Urinary bladder (tissue), 4 donors: Measurements from ENCODE around the gene IL13. TPM values are rescaled to one million over a fixed set of nuclear protein-coding genes. Genes with fewer than 3 reads are reported as not detected.

Source experiments
- DNase-seq: peaks from one replicate; pipeline ENCODE4 v3.0.0-alpha.2; 2015; ENCODE audit errors: extremely low spot score
- H3K27ac ChIP-seq: one replicate; pipeline ENCODE4 v1.5.1; 2013; ENCODE audit warnings: low read depth, mild to moderate bottlenecking, moderate library complexity
- H3K36me3 ChIP-seq: one replicate; pipeline ENCODE4 v1.6.1; 2013; ENCODE audit warnings: mild to moderate bottlenecking, moderate library complexity; ENCODE audit not compliant: insufficient read depth
- H3K4me1 ChIP-seq: one replicate; pipeline ENCODE4 v1.6.1; 2013; ENCODE audit warnings: mild to moderate bottlenecking, moderate library complexity; ENCODE audit not compliant: insufficient read depth
- H3K4me3 ChIP-seq: one replicate; pipeline ENCODE4 v1.5.1; 2013; ENCODE audit warnings: low read depth, low read length
- WGBS: extraction: QIAGEN DNeasy Blood & Tissue Kit; methylation state at CpG from one replicate; pipeline ENCODE4 v1.1.7; 2013; 5-methylcytosine and 5-hydroxymethylcytosine counted together
- polyA plus RNA-seq: library from polyadenylated mRNA; stranded (reverse); fragments of 200-250 nt; gene quantifications from one replicate; pipeline ENCODE4 v1.2.3, GENCODE V29; 2013
- total RNA-seq: library from RNA; depleted of rRNA; stranded (reverse); fragments of >200 nt; gene quantifications from one replicate; pipeline ENCODE4 v1.2.3, GENCODE V29; 2014
- donor health status: healthy with polysubstance abuse.
- donor health status: healthy.

The IL13 gene
- total and polyA plus RNA-seq, 2 donors, result not detected

- 87% methylated on average over 12 of the region's 12 CpGs for WGBS
- no peaks in the 10 kb centered on the region for H3K36me3 ChIP-seq
- DNase-seq, result no peak
- no peak overlapping the region for H3K4me3 ChIP-seq
- no peak overlapping the region for H3K27ac ChIP-seq
- no peaks in the 10 kb centered on the region for H3K4me1 ChIP-seq
These were observed 3.4 kb downstream of the IL13 start for GRCh38 chr5:132661231-132662003.

- WGBS, result 94% methylated on average over 9 of the region's 9 CpGs
- DNase-seq, result no peak
- Histone ChIP-seq H3K36me3 (no peaks in the 10 kb centered on the region), H3K4me3 (no peak overlapping the region), H3K27ac (no peak overlapping the region), H3K4me1 (no peaks in the 10 kb centered on the region)
These were observed 4.0 kb downstream of the IL13 start for GRCh38 chr5:132662004-132662401.

DNA sequence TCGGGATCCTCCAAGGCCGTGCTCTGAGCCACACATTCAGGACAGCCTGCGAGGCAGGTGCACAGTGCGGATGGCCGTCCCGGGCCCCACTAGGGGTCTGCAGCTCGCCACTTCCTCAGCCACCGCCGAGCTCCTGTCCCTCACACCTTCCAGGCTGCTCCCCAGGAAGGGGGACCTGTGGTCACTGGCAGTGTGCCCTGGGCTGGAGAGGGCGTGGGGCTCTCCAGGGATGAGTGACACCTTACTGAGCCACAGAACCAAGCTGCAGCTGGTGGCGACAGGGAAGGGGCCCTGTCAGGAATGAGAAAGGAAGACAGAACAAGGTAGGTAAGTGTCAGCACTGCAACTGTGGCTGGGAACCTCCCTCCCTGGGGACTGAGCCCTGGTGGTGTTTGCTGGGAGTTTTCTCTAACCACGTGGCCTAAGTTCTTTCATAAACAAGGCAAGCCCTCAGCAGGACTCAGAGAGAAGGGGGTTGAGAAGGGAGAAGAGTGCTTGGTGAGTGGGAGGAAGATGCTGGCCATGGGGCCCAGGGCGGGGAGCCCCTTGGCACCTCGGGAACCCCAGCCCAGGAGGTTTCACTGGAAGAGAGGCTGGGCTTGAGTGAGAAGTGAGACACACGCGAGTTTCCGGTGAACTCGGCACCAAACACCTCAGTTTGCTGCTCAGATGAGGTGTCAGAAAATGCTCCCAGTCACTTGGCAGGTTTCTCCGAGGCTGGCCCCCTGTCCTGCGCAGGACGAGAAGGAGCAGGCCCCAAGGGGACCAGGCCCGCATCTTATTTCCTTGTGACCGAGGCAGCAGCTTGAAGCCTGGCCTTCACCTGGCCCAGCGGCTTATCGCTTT lies 5.2 kb downstream of the IL13 start:
- 78% methylated on average over 25 of the region's 25 CpGs for WGBS

DNA sequence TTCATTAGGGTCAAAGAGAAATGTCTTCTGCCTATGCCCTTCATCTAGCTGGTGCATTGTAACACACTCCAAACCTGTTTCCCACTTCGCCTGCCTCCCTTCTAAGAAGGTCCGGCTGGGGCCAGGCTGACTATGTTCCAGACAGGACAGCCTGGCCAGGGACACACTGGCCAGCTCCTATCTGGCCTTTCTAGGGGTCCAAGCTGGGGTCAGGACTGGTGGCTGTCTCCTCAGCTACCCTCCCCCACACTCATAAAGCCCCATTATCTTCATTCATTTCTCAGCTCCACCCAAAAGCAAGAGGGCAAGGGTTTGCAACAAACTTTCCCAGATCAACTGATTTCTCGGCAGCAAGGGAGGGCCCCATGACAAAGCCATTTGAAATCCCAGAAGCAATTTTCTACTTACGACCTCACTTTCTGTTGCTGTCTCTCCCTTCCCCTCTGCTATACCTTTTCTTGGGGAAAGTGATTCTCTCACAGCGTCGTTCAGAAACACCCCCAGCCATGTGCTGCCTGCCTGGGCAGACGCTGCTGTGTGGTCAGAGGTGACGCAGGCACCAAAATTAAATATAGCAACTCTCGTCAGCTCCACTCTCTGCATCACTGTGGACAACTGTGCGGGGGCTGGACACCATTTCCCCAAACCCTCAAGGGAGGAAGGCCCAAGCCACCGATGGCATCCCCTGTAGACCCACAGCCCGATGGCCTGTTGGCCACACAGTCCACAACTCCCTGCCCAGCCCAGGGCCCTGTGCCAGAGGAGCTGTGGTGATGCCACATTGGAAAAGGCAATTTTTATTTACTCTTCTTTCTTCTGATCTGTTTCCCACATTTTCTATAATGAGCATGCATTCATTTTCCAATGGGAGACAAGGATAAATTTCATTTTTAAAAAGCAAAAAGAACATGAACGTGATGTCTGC lies 6.1 kb downstream of the IL13 start:
- 79% methylated on average over 13 of the region's 13 CpGs for WGBS
- H3K4me3 ChIP-seq, result no peak overlapping the region
- H3K36me3 ChIP-seq, result no peaks in the 10 kb centered on the region
- no peak for DNase-seq
- H3K4me1 ChIP-seq, result no peaks in the 10 kb centered on the region
- H3K27ac ChIP-seq, result no peak overlapping the region

More for the DNA sequence above, 5.2 kb downstream of the IL13 start:
- H3K36me3 ChIP-seq, result no peaks in the 10 kb centered on the region
- H3K4me3 ChIP-seq, result no peak overlapping the region
- DNase-seq, result no peak
- H3K27ac ChIP-seq, result no peak overlapping the region
- H3K4me1 ChIP-seq, result no peaks in the 10 kb centered on the region

GRCh38 chr5:132664696-132665209 lies 6.8 kb downstream of the IL13 start:
- no peaks in the 10 kb centered on the region for H3K4me1 ChIP-seq
- DNase-seq, result no peak
- no peak overlapping the region for H3K4me3 ChIP-seq
- no peak overlapping the region for H3K27ac ChIP-seq
- no peaks in the 10 kb centered on the region for H3K36me3 ChIP-seq
- 98% methylated on average over 9 of the region's 9 CpGs for WGBS

DNA sequence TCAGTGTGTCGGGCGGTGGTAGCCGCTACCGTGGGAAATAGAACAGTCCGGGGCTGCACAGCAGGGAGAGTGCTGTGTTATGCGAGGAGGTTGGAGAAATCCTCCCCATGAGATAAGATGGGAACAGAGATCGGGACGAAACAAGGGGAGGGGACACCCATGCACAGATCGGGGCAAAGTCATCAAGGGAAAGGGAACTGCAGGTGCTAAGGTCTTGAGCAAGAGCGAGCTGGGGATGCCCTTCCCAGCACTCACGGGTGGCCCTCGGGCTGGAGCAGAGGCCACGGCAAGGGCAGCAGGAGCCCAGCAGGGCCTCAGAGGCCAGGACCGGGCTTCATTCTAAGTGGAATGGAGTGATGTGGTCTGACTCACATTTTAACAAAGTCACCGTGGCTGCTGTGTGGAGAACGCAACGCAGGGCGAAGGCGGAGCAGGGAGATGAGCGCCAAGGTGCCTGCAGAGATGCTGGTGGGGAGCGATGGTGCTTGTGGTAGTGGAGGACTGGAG lies 7.7 kb downstream of the IL13 start:
- no peak for DNase-seq
- H3K27ac ChIP-seq, result no peak overlapping the region
- no peaks in the 10 kb centered on the region for H3K36me3 ChIP-seq
- 91% methylated on average over 21 of the region's 21 CpGs for WGBS
- no peaks in the 10 kb centered on the region for H3K4me1 ChIP-seq
- no peak overlapping the region for H3K4me3 ChIP-seq

DNA sequence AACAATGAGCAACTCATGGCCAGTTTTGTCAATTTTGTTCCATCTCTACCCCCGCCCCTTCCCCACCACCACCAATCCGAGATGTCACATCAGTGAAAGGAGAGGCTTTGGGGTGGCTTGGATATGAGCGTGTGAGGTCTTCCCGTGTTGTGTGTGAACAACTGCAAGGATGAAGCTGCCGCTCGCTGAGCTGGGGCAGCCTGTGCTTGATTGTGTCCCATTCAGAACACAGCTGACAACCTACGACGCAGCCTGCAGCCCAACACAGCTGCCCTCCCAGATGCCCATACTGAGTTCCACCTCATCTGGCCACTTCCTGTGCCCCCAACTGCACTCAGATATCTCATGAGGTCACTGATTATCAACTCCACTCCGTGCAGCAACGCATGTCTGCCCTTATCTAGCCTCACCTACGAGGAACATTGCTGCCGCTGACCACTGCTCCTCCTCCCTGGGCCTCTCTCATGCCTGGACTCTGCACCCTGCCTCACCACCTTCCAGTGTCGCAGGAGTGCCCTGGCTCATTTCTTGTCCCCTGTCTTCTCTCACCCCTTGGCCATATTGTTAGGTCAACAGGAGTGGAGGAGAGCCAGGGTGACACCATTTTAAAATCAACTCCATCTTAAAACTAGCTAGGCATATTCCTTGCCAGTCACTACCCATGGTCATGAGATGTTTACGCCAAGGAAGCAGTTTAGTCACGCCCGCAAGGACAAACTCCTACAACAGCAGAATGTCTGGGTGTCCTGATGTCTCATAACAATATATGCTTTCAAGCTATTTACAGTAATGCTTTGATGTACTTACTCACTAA lies 8.5 kb downstream of the IL13 start:
- WGBS, result 86% methylated on average over 16 of the region's 16 CpGs

GRCh38 chr5:132667309-132667708 lies 9.3 kb downstream of the IL13 start:
- DNase-seq, result no peak
- 89% methylated on average over 10 of the region's 10 CpGs for WGBS
- no peak overlapping the region for H3K4me3 ChIP-seq
- no peaks in the 10 kb centered on the region for H3K4me1 ChIP-seq
- no peak overlapping the region for H3K27ac ChIP-seq
- H3K36me3 ChIP-seq, result no peaks in the 10 kb centered on the region

More for the DNA sequence above, 8.5 kb downstream of the IL13 start:
- Histone ChIP-seq H3K4me3 (no peak overlapping the region), H3K27ac (no peak overlapping the region), H3K36me3 (no peaks in the 10 kb centered on the region), H3K4me1 (no peaks in the 10 kb centered on the region)
- DNase-seq, result no peak

DNA sequence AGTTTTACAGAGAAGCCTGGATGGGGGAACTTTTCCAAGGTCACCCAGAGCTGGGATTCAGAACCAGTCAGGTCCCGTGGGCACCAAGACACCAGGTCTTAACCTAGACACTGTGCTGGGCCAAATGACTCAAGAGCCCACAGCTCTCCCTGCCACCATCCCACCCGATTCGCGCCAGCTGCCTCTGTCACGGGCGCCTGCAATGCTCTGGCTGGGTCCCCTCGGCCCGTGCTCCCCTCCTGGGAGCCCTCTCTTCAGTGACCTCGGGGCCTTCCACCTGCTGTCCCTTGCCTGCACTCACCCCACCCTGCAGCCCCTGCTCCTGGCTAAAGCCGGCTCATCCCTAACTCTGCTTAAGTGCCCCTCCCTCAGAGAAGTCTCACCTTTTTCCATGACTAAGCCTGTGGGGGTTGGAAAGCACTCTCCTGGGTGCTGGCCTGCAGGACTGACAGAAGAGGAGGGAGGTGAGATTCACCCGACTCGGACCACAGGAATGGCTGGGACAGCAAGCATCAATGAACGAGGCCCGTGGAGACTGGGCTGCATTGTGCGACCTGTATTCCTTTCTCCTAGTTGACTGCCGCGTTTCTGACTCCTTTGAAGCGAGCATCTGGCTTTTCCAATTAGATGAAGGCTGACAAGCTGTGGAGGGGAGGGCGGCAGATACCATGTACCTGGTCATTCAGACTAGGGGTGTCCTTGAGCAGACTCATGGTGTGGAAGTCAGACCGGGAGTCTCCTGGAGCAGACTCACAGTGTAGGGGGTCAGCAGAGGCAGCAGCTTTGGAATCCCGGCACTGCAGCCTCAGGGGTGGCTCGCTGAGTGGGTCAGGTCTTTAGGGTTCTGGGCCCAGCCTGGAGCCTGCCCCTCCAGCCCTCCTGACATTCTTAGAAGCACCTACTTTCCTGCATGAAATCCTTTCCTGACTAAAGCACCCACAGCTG lies 10.1 kb downstream of the IL13 start:
- no peak overlapping the region for H3K27ac ChIP-seq
- no peak for DNase-seq
- H3K4me1 ChIP-seq, result no peaks in the 10 kb centered on the region
- 78% methylated on average over 22 of the region's 22 CpGs for WGBS
- H3K36me3 ChIP-seq, result no peaks in the 10 kb centered on the region
- H3K4me3 ChIP-seq, result no peak overlapping the region

DNA sequence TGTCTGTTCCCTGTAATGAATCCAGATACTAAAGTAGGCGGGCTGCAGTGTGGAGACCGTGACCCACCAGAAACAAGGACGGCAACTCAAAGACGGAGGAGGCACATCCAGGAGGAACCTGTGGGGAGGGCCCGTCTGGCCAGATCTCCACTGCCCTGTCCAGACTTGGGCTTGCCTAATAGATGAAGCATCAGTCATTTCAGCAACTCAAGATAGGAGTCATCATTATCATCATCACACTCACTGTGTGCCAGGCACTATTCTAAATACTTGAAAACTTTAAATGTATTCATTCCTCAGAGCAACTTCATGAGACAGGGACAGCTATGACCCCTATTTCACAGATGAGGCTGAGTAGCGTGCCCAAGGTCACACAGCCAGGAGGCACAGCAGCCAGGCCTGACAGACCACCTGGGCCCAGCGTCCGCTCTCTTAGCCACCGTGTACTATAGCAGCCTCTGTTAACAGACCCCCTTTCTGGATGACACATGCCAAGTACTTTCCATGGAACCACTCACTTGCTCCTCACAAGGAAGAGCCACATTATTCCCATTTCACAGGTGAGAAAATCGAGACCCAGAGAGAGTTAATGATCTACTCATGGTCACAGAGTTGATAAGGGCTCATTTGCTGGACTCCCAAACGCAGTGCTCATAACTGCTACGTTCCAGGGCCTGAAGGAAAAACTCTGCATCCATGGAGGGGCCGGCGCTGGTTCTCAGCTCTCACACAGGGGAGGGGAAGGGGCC lies 10.9 kb downstream of the IL13 start:
- no peak for DNase-seq
- H3K27ac ChIP-seq, result no peak overlapping the region
- H3K4me3 ChIP-seq, result no peak overlapping the region
- 91% methylated on average over 14 of the region's 14 CpGs for WGBS
- no peaks in the 10 kb centered on the region for H3K36me3 ChIP-seq
- H3K4me1 ChIP-seq, result no peaks in the 10 kb centered on the region

GRCh38 chr5:132669455-132669820 lies 11.5 kb downstream of the IL13 start:
- Histone ChIP-seq H3K27ac (no peak overlapping the region), H3K36me3 (no peaks in the 10 kb centered on the region), H3K4me3 (no peak overlapping the region), H3K4me1 (peaks cover 3% of the 10 kb centered on the region)
- no peak for DNase-seq
- WGBS, result 86% methylated on average over 7 of the region's 7 CpGs
